Parathyroid adenoma (tissue), 2 donors: ENCODE measurements around the gene PXDN.
A peak's percentile ranks its signal among the peaks of the same experiment; 100 is the strongest.
"Not testable (repeated sequence)": the region's sequence is repeated elsewhere in the genome, so short reads cannot be mapped to it uniquely, and the experiment has no call there.

ENCODE experiments used
- H2AFZ ChIP-seq: fragments of 300-600 bp; sonication (generic); one replicate; pipeline ENCODE4 v1.7.0; 2017; ENCODE audit warnings: antibody characterized with exemption, mild to moderate bottlenecking
- H3K27ac ChIP-seq: fragments of 300-600 bp; sonication (generic); one replicate; pipeline ENCODE4 v1.7.0; 2017
- H3K27me3 ChIP-seq: fragments of 300-600 bp; sonication (generic); one replicate; pipeline ENCODE4 v1.7.0; 2017; ENCODE audit warnings: low read length; ENCODE audit not compliant: control insufficient read depth, insufficient read depth
- H3K36me3 ChIP-seq: fragments of 300-600 bp; sonication (generic); one replicate; pipeline ENCODE4 v1.7.0; 2017; ENCODE audit warnings: low read length; ENCODE audit not compliant: control insufficient read depth, insufficient read depth
- H3K4me1 ChIP-seq: fragments of 300-600 bp; sonication (generic); one replicate; pipeline ENCODE4 v1.7.0; 2017; ENCODE audit warnings: control low read depth
- H3K4me2 ChIP-seq: fragments of 300-600 bp; sonication (generic); one replicate; pipeline ENCODE4 v1.7.0; 2017; ENCODE audit warnings: low read length
- H3K4me3 ChIP-seq: fragments of 300-600 bp; sonication (generic); one replicate; pipeline ENCODE4 v1.7.0; 2017; ENCODE audit warnings: low read depth, low read length
- H3K79me2 ChIP-seq: fragments of 300-600 bp; sonication (generic); one replicate; pipeline ENCODE4 v1.7.0; 2017; ENCODE audit warnings: control low read depth
- H3K9ac ChIP-seq: fragments of 300-600 bp; sonication (generic); one replicate; pipeline ENCODE4 v1.7.0; 2017; ENCODE audit warnings: mild to moderate bottlenecking
- H3K9me3 ChIP-seq: fragments of 300-600 bp; sonication (generic); one replicate; pipeline ENCODE4 v1.7.0; 2017; ENCODE audit warnings: low read length; ENCODE audit not compliant: control insufficient read depth
- CTCF ChIP-seq: fragments of 300-600 bp; sonication (generic); IDR thresholded peaks from one replicate; pipeline ENCODE4 v1.7.0; 2017; ENCODE audit warnings: antibody characterized with exemption, mild to moderate bottlenecking
- donor health status: primary hyperparathyroidism.

The PXDN gene

GRCh38 chr2:1781291-1782080 is 37.2 kb upstream of the PXDN start:
- Histone ChIP-seq H3K27ac (no peak overlapping the region), H3K79me2 (no peaks in the 10 kb centered on the region), H3K9ac (no peak overlapping the region), H3K4me2 (no peak overlapping the region), H3K9me3 (no peaks in the 10 kb centered on the region), H3K27me3 (no peaks in the 10 kb centered on the region), H3K4me3 (no peak overlapping the region), H3K4me1 (no peaks in the 10 kb centered on the region), H3K36me3 (no peaks in the 10 kb centered on the region), H2AFZ (peak overlapping the region; percentile 34)
- TF ChIP-seq CTCF = no peak

- H2AFZ ChIP-seq = peak overlapping the region; percentile 34
- H3K4me3 ChIP-seq = no peak overlapping the region
- no peak overlapping the region for H3K4me2 ChIP-seq
- H3K9me3 ChIP-seq = no peaks in the 10 kb centered on the region
- no peak overlapping the region for H3K27ac ChIP-seq
- H3K79me2 ChIP-seq = no peaks in the 10 kb centered on the region
- no peak overlapping the region for H3K9ac ChIP-seq
- no peaks in the 10 kb centered on the region for H3K36me3 ChIP-seq
- no peaks in the 10 kb centered on the region for H3K4me1 ChIP-seq
- no peaks in the 10 kb centered on the region for H3K27me3 ChIP-seq
- TF ChIP-seq CTCF = no peak
Observed at GRCh38 chr2:1780693-1781092, 36.4 kb upstream of the PXDN start.

GRCh38 chr2:1780054-1780453 is 35.7 kb upstream of the PXDN start:
- H3K4me1 ChIP-seq, H3K79me2 ChIP-seq, H3K4me2 ChIP-seq, H3K9ac ChIP-seq, H3K36me3 ChIP-seq, H2AFZ ChIP-seq, H3K4me3 ChIP-seq, H3K9me3 ChIP-seq, H3K27ac ChIP-seq, H3K27me3 ChIP-seq: not testable (repeated sequence)

GRCh38 chr2:1778566-1778965 is 34.3 kb upstream of the PXDN start:
- H2AFZ ChIP-seq = no peak overlapping the region
- no peak for TF ChIP-seq CTCF
- no peaks in the 10 kb centered on the region for H3K36me3 ChIP-seq
- H3K4me1 ChIP-seq = no peaks in the 10 kb centered on the region
- no peaks in the 10 kb centered on the region for H3K79me2 ChIP-seq
- no peak overlapping the region for H3K4me2 ChIP-seq
- H3K4me3 ChIP-seq = no peak overlapping the region
- no peak overlapping the region for H3K27ac ChIP-seq
- no peak overlapping the region for H3K9ac ChIP-seq
- H3K27me3 ChIP-seq = no peaks in the 10 kb centered on the region
- no peaks in the 10 kb centered on the region for H3K9me3 ChIP-seq

GRCh38 chr2:1777781-1778180 is 33.5 kb upstream of the PXDN start:
- no peak overlapping the region for H3K4me3 ChIP-seq
- H2AFZ ChIP-seq = no peak overlapping the region
- no peaks in the 10 kb centered on the region for H3K79me2 ChIP-seq
- no peaks in the 10 kb centered on the region for H3K9me3 ChIP-seq
- H3K36me3 ChIP-seq = no peaks in the 10 kb centered on the region
- H3K4me2 ChIP-seq = no peak overlapping the region
- no peak for TF ChIP-seq CTCF
- H3K9ac ChIP-seq = no peak overlapping the region
- no peaks in the 10 kb centered on the region for H3K4me1 ChIP-seq
- H3K27ac ChIP-seq = no peak overlapping the region
- no peaks in the 10 kb centered on the region for H3K27me3 ChIP-seq
